HEK293 (cell line): ENCODE measurements around the gene WBP4.

Source experiments
- FEZF1 ChIP-seq: fragments of 450-650 bp; formaldehyde crosslinking; IDR thresholded peaks from 2 replicates; pipeline ENCODE4 v1.5.1; 2016; ENCODE audit warnings: missing biosample characterization, missing genetic modification characterization
- INSM2 ChIP-seq: fragments of 450-650 bp; formaldehyde crosslinking; IDR thresholded peaks from 2 replicates; pipeline ENCODE4 v1.5.1; 2016; ENCODE audit warnings: missing biosample characterization, missing genetic modification characterization
- KLF10 ChIP-seq: fragments of 450-650 bp; IDR thresholded peaks from 2 replicates; pipeline ENCODE4 v1.5.1; 2018; ENCODE audit warnings: missing biosample characterization, mild to moderate bottlenecking, missing genetic modification characterization
- KLF9 ChIP-seq: fragments of 450-650 bp; formaldehyde crosslinking; IDR thresholded peaks from 2 replicates; pipeline ENCODE4 v1.5.1; 2016; ENCODE audit warnings: missing biosample characterization, missing genetic modification characterization, low read depth
- MEIS1 ChIP-seq: sonication (generic); formaldehyde crosslinking; IDR thresholded peaks from 2 replicates; pipeline ENCODE4 v1.8.1; 2022; ENCODE audit warnings: missing genetic modification reagents, mild to moderate bottlenecking, borderline replicate concordance
- MYNN ChIP-seq: fragments of 450-650 bp; formaldehyde crosslinking; IDR thresholded peaks from 2 replicates; pipeline ENCODE4 v1.5.1; 2016; ENCODE audit warnings: missing biosample characterization, missing genetic modification characterization, borderline replicate concordance
- MZF1 ChIP-seq: fragments of 450-650 bp; formaldehyde crosslinking; IDR thresholded peaks from 2 replicates; pipeline ENCODE4 v1.5.1; 2017; ENCODE audit warnings: missing biosample characterization, missing genetic modification characterization, borderline replicate concordance
- PRDM4 ChIP-seq: fragments of 450-650 bp; formaldehyde crosslinking; IDR thresholded peaks from 2 replicates; pipeline ENCODE4 v1.5.1; 2017; ENCODE audit warnings: missing biosample characterization, missing genetic modification characterization
- PRDM6 ChIP-seq: fragments of 450-650 bp; formaldehyde crosslinking; IDR thresholded peaks from 2 replicates; pipeline ENCODE4 v1.5.1; 2017; ENCODE audit warnings: missing biosample characterization, missing genetic modification characterization
- SCRT2 ChIP-seq: fragments of 450-650 bp; formaldehyde crosslinking; IDR thresholded peaks from 2 replicates; pipeline ENCODE4 v1.5.1; 2016; ENCODE audit warnings: missing biosample characterization, missing genetic modification characterization
- SP7 ChIP-seq: fragments of 450-650 bp; formaldehyde crosslinking; IDR thresholded peaks from 2 replicates; pipeline ENCODE4 v1.5.1; 2016; ENCODE audit warnings: missing biosample characterization, missing genetic modification characterization
- YY1 ChIP-seq: fragments of 450-650 bp; formaldehyde crosslinking; IDR thresholded peaks from 2 replicates; pipeline ENCODE4 v1.5.1; 2018; ENCODE audit warnings: missing biosample characterization, missing genetic modification characterization
- ZBTB17 ChIP-seq: fragments of 450-650 bp; formaldehyde crosslinking; IDR thresholded peaks from 2 replicates; pipeline ENCODE4 v1.5.1; 2016; ENCODE audit warnings: missing biosample characterization, missing genetic modification characterization
- ZEB2 ChIP-seq: fragments of 450-650 bp; formaldehyde crosslinking; IDR thresholded peaks from 2 replicates; pipeline ENCODE4 v1.5.1; 2016; ENCODE audit warnings: missing biosample characterization, missing genetic modification characterization
- ZFP37 ChIP-seq: fragments of 450-650 bp; formaldehyde crosslinking; IDR thresholded peaks from 2 replicates; pipeline ENCODE4 v1.5.1; 2016; ENCODE audit warnings: missing biosample characterization, missing genetic modification characterization
- ZNF10 ChIP-seq: fragments of 450-650 bp; formaldehyde crosslinking; IDR thresholded peaks from 2 replicates; pipeline ENCODE4 v1.5.1; 2017; ENCODE audit warnings: missing biosample characterization, missing genetic modification characterization
- ZNF112 ChIP-seq: fragments of 450-650 bp; formaldehyde crosslinking; IDR thresholded peaks from 2 replicates; pipeline ENCODE4 v1.5.0; 2017; ENCODE audit warnings: missing biosample characterization, missing genetic modification characterization
- ZNF146 ChIP-seq: fragments of 450-650 bp; formaldehyde crosslinking; IDR thresholded peaks from 2 replicates; pipeline ENCODE4 v1.5.1; 2016; ENCODE audit warnings: missing biosample characterization, missing genetic modification characterization
- ZNF2 ChIP-seq: fragments of 450-650 bp; formaldehyde crosslinking; IDR thresholded peaks from 2 replicates; pipeline ENCODE4 v1.5.1; 2016; ENCODE audit warnings: missing biosample characterization, missing genetic modification characterization
- ZNF24 ChIP-seq: fragments of 450-650 bp; formaldehyde crosslinking; IDR thresholded peaks from 2 replicates; pipeline ENCODE4 v1.5.1; 2016; ENCODE audit warnings: missing biosample characterization, missing genetic modification characterization
- ZNF280D ChIP-seq: fragments of 450-650 bp; formaldehyde crosslinking; IDR thresholded peaks from 2 replicates; pipeline ENCODE4 v1.5.1; 2016; ENCODE audit warnings: missing biosample characterization, missing genetic modification characterization
- ZNF335 ChIP-seq: fragments of 450-650 bp; formaldehyde crosslinking; conservative IDR thresholded peaks from 2 replicates; pipeline ENCODE4 v1.5.1; 2016; ENCODE audit warnings: missing biosample characterization, missing genetic modification characterization
- ZNF513 ChIP-seq: fragments of 450-650 bp; IDR thresholded peaks from 2 replicates; pipeline ENCODE4 v1.5.1; 2018; ENCODE audit warnings: missing biosample characterization, missing genetic modification characterization
- ZNF600 ChIP-seq: fragments of 450-650 bp; formaldehyde crosslinking; IDR thresholded peaks from 2 replicates; pipeline ENCODE4 v1.5.1; 2016; ENCODE audit warnings: missing biosample characterization, missing genetic modification characterization
- ZNF626 ChIP-seq: fragments of 450-650 bp; sonication (Bioruptor Pico); formaldehyde crosslinking; IDR thresholded peaks from 2 replicates; pipeline ENCODE4 v1.5.1; 2018; ENCODE audit warnings: missing biosample characterization, missing genetic modification characterization, inconsistent platforms
- ZNF658 ChIP-seq: fragments of 450-650 bp; formaldehyde crosslinking; IDR thresholded peaks from 2 replicates; pipeline ENCODE4; 2016; ENCODE audit warnings: missing biosample characterization, missing genetic modification characterization
- ZNF660 ChIP-seq: fragments of 450-650 bp; IDR thresholded peaks from 2 replicates; pipeline ENCODE4 v1.5.1; 2018; ENCODE audit warnings: missing biosample characterization, mild to moderate bottlenecking, missing genetic modification characterization
- ZNF670 ChIP-seq: fragments of 450-650 bp; formaldehyde crosslinking; IDR thresholded peaks from 2 replicates; pipeline ENCODE4 v1.5.1; 2016; ENCODE audit warnings: missing biosample characterization, missing genetic modification characterization, low read depth
- ZSCAN30 ChIP-seq: fragments of 450-650 bp; IDR thresholded peaks from 2 replicates; pipeline ENCODE4 v1.5.1; 2018; ENCODE audit warnings: missing biosample characterization, mild to moderate bottlenecking, missing genetic modification characterization, moderate library complexity

The WBP4 gene

GRCh38 chr13:41019011-41019487, 42.3 kb upstream of the WBP4 start, which contains the start of gene ELF1 (continued):
- TF ChIP-seq PRDM4 (tag by site-specific recombination): peak; percentile 80
- peak; percentile 65 for TF ChIP-seq ZEB2
- peak; percentile 66; the same call in 1 of the 2 replicates for TF ChIP-seq ZNF660
- TF ChIP-seq ZNF658 (tag by site-specific recombination): no peak
- TF ChIP-seq ZNF24 (tag by site-specific recombination): peak; percentile 60; the same call in 1 of the 2 replicates
- no peak for TF ChIP-seq MEIS1 (CRISPR knock-in tag)
- TF ChIP-seq ZNF513 (tag by site-specific recombination): no peak
- peak; percentile 92 for TF ChIP-seq SCRT2 (tag by site-specific recombination)
- 0 out of 2 replicates have a peak, but pooled peaks have one; percentile 22 for TF ChIP-seq KLF10
- TF ChIP-seq ZNF626 (tag by site-specific recombination): no peak
- peak; percentile 82 for TF ChIP-seq KLF9 (tag by site-specific recombination)
- no peak for TF ChIP-seq ZNF600
- 0 out of 2 replicates have a peak, but pooled peaks have one; percentile 27 for TF ChIP-seq INSM2
- peak; percentile 52 for TF ChIP-seq ZBTB17 (tag by site-specific recombination)
- peak; percentile 88 for TF ChIP-seq ZNF335 (tag by site-specific recombination)
- no peak for TF ChIP-seq ZNF670 (tag by site-specific recombination)
- TF ChIP-seq ZNF146 (tag by site-specific recombination): no peak
- TF ChIP-seq YY1 (tag by site-specific recombination): peak; percentile 63
- TF ChIP-seq MYNN (tag by site-specific recombination): peak; percentile 26; the same call in 1 of the 2 replicates
- TF ChIP-seq ZNF2 (tag by site-specific recombination): 0 out of 2 replicates have a peak, but pooled peaks have one; percentile 43
- no peak for TF ChIP-seq MZF1 (tag by site-specific recombination)
- peak; percentile 61; the same call in 1 of the 2 replicates for TF ChIP-seq ZFP37 (tag by site-specific recombination)
- TF ChIP-seq PRDM6: 0 out of 2 replicates have a peak, but pooled peaks have one; percentile 6
- TF ChIP-seq ZNF280D (tag by site-specific recombination): no peak
- 0 out of 2 replicates have a peak, but pooled peaks have one; percentile 23 for TF ChIP-seq FEZF1
- TF ChIP-seq SP7 (tag by site-specific recombination): peak; percentile 81
- TF ChIP-seq ZSCAN30 (tag by site-specific recombination): 0 out of 2 replicates have a peak, but pooled peaks have one; percentile 14
- no peak for TF ChIP-seq ZNF112 (tag by site-specific recombination)
- 0 out of 2 replicates have a peak, but pooled peaks have one; percentile 22 for TF ChIP-seq ZNF10 (tag by site-specific recombination)
